HG03520 (cell line): ENCODE measurements around the gene FAM200C.

Experiments used
- ATAC-seq: cut with Tn5 transposase; IDR thresholded peaks from one replicate; pipeline ENCODE4 v1.9.1; 2021; ENCODE audit warnings: mild to moderate bottlenecking, moderate library complexity; ENCODE audit not compliant: unreplicated experiment

Gene FAM200C

DNA sequence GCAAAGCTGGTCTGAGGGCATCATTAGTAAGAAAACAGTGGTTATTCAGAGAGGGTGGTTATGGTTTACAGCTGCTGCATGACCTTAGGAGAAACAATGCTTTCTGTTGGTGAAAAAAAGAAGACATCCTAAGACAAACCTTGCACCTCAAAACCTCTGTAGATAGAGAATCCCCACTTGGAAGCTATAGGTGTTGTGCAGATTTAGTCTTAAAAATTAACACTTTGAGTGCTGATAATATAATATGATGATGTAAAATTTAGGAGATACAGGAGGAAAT lies 20.4 kb upstream of the FAM200C start:
- no peak for ATAC-seq

DNA sequence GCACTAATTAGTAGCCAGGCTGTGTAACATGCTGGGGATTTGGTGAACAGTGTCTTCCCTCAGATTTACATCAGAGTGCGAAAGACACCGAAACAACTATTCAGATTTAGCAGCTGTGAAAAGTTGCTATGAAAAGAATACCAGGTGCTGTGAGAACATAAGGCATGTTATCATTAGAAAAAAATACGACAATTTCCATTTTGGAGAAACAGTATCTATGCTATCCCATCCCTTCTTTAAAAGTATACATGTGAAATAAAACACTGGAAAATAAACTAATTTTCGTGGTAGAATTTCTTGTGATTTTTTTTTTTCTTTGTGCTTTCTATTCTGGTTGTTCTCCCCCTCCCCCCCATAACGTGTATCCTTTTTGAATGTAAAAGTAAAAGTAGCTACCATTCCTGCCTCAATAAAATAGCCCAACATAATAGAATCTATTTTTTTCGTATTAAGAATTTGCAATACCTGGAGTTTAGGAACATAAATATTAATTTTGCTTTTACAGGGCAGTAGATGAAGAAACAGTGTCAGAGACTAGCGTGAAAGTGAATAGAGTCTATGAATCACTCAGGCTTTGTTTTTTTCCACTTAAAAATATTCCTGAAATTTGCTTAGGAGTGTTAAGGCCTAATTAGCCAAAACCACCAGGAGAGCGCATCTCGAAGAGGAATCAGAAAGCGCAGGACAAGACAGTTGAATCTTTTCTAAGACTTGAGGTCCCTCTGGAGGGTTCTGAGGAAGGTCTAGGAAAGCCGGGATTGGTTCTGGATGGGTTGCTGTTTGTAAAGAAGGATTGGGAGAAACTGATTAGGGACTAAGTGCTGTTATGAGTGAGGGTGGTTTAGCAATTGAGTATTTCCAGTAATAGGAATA lies 19.8 kb upstream of the FAM200C start:
- no peak for ATAC-seq

DNA sequence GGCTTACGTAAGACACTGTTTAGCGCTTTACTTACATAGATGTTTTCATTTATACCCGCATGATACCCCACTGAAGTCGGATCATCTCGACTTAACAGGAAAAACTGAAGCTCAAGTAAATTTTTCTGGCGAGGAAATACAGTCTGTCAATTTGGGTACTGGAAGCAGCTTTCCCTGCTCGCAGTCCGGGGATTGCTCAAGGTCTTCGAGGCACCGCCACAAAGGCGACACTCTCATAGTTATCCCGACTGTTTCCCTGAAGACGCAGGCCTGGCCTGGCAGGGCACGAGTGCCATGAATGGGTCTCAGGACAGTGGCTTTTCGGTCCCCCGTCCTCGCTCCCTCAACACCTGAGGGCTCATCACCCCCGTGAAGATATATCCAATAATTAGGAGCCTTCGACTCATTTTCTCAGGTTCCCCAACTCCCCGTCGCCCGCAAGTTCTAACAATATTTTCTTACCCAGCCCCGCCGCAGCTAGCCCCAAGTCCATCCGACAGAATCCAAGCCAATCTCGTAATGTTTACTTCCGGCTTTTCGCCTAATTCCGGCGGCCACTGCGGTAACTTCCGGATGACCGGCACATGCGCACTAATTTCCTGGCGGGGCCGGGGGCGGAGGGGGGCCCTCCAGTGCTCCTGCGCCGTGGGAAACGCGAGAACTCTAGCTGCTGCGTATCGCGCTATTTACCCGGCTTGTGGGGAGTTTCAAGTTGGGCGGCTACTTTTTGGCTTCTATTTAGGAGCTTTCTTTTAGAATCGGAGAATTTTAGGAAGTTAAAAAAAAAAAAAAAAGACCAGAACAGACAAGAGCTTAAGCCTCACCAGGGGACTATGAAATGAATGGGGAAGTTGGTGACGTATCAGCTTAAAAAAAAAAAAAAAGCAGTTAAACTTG lies 19.0 kb upstream of the FAM200C start, which contains the start of gene SLU7:
Gene SLU7 (minus strand): TSS at position 521 of the 897 bp plus-strand sequence. CDS start 3,787 bp downstream, outside the sequence.
- ATAC-seq = peak; percentile 63

DNA sequence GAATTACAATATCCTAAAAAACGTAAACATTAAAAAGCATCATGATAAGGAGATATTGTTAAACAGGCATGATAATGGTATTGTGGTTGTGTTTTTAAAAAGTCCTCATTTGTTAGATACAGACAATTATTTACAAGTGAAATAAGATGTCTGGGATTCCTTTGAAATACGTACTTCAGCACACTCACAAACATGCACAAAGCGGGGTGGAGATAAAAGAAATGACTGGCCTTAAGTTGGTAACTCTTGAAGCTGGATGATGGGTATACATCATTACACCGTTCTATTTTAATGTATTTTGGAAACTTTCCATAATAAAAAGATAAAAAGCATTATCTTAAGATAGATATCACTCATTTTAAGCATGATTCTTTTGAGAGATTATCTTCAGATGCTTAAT lies 1.0 kb downstream of the FAM200C start:
- ATAC-seq = no peak

DNA sequence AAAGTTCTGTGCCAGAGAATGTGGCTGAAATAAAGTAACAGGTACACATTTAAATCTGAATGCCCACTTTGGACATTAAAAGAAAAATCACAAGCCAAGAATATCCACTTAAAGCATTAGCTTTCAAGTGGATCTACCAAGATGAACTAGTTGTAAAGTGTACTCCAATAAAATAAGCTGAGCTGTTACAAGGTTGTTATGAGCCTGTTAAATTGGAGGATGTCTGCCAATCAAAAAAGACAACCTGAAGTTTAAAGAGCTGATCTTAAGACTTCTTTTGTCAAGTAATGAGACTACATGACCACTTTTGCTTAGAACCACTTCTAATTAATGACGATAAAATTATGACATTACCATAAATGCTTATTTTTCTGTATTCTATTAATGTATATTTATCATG lies 2.4 kb downstream of the FAM200C start:
- ATAC-seq = no peak

DNA sequence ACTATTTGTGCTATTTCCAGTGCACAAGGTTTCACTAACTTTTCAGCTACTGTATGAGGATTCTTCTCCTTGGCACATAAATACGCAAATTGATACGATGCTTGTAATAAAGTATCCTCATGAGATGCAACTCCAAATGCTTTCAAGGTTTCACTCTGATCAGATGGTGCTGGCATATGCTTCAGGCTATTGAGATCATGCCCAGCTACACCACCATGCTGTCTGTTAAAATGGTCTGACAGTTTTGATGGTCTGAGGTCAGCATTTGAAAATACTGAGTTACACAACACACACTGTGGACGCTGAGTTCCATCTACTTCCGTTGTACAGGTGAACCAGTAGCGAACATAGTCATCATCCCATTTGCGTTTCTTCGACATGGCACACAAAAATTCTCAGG lies 4.7 kb downstream of the FAM200C start:
- ATAC-seq = no peak

DNA sequence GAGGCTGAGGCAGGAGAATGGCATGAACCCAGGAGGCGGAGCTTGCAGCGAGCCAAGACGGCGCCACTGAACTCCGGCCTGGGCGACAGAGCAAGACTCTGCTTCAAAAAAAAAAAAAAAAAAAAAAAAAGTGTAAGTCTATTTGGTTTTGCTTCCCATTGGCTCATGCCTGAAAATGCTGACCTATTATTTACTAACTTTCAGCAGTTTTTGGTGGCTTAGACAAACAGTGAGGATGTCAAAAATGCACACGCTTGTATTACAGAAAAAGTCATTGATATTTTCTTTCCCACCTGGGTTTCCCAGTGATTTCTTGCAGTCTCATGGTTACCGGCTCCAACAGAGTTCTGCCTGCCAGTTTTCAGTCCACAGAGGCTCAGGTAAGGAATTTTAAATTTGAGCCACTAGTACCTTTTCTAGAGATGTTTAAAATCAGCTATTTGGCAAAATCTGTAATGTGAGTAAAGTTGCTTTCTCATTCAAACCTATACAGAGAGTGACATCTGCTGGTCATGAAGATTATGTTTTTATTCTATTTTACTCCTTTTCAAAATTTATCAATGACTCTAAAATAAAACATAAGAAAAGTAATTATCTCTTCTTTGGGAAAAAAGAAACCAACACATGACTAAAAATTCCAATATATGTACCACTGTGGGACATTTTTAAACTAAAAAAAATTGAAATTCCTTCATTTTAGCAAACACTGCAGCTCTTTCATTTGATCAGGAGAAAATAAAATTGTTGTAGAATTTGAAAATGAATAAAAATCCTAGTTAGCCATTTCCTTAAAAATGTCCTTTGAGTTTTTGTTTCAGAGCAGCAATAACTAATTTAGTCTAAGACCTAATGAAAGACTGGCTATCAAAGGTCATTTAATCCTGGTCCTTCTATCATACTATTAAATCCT lies 8.8 kb downstream of the FAM200C start:
- no peak for ATAC-seq

DNA sequence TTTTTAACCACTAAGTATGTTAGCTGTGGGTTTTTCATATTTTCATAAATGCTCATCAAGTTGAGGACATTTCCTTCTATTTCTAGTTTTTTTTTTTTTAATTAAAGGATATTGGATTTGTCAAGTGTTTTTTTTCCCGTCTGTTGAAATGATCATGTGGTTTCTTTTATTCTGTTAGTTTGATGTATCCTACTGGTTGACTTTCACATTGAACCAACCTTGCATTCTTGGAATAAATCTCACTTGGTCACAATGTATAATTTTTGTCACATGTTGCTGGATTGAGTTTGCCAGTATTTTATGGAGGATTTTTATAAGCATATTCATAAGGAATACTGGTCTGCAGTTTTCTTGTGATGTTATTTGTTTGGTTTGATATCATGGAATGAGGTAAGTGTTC lies 12.4 kb downstream of the FAM200C start:
- no peak for ATAC-seq

DNA sequence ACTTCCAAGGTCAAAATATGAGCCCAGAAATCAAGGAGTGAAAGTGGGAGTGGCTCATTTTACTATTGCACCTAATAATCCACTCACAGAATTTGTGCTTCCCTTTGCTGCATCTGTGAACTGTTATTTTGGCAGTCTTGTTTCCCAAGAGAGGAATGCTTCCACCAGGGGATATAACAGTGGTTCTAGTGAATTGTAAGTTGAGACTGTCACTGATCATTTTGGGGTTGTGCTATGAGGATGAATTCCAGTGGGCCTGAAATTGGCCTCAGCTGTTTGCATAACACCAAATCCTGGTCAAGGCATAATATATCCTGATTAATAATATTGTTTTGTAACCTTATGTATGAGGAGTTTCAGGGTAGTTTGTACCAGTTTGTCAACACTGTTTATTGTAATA lies 14.4 kb downstream of the FAM200C start:
- ATAC-seq = no peak

DNA sequence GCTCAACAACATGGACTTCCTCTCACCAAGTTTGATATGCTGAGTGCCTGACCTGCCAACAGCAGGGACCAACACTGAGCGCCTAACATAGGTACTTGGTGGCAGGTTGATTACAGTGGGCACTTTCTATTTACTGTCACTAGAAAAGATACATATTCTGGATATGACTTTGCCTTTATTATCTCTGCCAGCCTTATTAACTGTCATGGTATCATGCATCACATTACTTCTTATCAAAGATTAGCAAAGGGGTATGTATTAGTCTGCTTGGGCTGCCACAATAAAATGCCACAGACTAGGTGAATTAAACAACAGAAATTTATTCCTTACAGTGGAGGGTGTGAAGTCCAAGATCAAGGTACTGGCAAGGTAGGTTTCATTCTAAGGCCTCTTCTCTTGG lies 15.2 kb downstream of the FAM200C start:
- ATAC-seq = no peak

DNA sequence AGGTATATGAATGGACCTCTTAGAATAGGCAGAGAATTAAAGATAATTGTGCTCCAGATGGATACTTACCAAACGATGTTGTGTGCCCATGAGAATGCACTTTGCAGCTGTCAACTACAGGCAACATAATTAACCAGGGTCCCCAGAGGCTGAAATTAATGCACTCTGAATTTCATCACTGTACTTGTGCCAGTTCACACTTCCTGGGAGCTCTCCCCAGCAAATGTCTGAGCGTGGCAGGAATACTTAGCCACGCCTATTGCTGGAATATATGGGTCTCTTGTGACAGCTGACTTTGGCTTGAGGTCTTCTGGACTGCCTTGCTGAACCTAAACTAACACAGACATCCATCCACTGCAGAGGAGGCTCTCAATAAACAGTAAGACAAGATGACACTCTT lies 17.5 kb downstream of the FAM200C start:
- ATAC-seq = no peak

DNA sequence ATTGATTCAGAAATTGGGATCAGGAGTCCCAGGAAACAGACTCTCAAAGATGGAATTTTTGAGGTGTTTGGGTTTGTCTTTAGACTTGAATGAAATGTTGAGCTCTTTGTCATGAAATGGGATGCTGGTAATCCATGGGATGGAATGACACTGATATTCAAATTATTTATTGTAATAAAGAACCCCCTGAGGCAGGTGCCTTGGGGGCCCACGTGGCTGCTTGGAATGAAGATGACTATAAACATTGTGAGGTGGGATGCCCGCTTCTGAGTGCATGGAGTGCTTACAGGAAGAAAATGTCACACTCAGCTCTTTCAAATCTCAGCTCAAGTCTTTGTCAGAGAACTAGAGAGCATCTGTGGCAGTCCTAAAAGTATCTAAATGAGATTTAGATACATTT lies 19.8 kb downstream of the FAM200C start:
- no peak for ATAC-seq

DNA sequence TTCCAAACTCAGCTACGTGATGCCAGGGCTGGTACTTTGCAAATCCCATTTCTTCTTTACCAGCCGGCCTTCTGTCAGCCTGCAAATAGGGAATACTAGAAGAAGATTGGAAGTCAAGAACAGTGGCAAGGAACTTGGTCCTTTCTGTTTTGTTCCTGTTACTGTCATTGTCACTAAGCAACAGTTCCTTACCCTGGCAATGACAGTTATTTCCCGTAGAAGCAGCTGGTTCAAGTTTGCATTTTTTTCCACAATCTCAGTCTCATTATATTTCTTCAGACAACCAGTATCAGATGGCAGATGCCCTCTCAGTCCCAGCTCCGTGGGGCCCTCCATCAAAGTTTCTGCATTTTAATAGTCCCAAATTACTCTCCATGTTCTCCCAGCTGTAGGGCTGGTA lies 20.3 kb downstream of the FAM200C start:
- no peak for ATAC-seq

DNA sequence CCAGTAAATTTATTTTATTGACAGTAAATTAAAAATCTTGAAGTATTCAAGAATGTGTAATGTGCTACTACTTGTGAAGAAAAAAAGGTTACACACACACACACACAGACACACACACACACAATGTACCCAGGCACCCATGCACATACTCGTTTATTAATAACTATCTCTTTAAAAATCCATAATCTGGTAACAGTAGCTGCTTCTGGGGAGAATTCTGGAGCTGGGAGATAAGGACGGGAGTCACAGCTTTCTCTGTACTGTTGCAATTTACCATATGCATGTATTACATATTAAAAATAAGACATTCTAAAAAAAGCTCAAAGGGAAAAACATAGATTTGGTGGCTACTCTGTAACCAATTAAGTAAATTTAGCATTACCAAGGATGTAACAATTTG lies 21.5 kb downstream of the FAM200C start:
- ATAC-seq = no peak

DNA sequence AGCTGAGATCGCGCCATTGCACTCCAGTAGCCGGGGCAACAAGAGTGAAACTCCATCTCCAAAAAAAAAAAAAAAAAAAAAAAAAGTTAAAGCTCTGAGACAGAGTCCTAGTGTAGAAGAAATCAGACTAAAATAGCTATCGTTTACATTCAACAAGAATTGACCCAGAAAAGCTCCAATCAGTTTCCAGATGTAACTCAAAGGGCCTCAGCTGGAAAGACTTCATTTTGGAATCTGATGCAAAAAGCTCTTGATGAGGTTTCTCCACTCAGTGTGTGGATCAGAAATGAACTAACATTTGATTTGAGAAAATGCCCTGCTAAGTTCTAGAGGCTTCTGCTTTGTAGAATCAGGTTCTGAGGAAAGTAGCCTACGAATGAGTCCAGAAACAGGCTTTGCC lies 22.2 kb downstream of the FAM200C start:
- ATAC-seq = no peak

DNA sequence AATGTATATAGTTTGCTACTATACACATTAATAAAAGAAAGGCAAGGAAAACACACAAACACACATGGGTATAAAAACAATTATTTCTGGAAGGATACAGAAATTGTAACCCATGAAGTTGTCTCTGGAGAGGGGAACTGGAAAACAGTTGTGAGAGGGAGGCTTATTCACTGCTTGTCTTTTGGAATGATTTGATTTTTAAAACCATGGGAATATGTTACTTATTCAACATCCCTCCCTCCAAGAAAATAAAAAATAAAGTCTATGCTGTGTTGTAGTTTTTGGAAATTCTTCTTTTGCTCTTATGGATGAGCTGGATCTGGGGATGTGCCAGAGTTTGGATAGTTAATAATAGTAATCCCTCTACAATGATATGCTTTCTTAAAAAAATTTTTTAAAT lies 23.4 kb downstream of the FAM200C start:
- ATAC-seq = no peak

DNA sequence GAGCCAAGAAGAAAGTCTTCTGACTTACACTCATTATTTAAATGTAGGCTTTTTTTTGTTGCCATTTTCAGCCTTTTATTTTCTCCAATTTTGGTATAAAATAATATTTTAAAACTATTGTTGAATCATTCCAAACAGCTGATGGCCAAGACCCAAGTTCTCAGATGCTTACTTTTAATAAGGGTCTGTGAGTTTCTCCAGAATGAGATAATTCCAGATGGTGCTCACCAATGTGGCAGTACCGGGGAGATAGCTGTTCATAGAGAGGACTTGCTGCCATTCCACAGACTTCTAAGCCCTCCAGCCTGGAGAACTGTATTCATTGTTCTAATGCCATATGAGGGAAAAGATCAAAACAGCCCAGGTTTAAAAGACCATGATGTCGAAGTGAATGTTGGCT lies 24.2 kb downstream of the FAM200C start:
- ATAC-seq = no peak

DNA sequence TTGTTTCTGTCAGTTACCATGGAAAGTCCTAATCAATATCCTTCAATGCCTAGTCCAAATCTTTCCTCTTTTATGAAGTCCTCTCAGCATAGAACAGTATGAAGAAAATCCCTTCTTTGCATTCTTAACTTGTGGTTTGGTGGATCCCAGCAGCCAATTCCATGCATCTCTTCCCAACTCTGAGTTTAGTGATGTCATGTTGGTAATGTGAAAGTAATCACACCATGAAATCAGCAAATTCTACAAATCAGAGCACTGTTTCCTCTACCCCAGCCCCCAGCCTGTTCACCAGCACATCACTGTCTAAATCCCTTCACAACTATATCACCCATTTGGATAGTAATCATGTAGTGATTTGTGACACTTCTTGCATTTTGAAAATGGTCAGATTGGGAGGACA lies 24.7 kb downstream of the FAM200C start:
- ATAC-seq = no peak

DNA sequence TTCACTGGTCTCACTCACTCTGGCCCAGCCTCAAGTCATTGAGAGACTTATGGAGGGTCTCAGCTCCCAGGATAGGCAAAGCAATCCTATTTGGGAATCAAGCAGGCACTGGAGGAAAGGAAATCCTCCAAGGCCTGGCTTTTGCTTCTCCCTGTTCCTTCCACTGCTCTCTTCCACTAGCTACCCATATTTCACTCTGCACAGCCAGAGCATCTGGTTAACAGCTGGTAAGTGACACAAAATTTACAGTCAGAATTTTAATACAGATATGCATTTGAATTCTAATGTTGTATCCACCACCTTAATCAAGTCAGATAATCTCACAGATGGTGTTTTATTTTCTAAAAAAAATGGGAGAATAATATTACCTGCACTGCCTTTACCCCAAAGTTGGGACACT lies 28.6 kb downstream of the FAM200C start:
- no peak for ATAC-seq

DNA sequence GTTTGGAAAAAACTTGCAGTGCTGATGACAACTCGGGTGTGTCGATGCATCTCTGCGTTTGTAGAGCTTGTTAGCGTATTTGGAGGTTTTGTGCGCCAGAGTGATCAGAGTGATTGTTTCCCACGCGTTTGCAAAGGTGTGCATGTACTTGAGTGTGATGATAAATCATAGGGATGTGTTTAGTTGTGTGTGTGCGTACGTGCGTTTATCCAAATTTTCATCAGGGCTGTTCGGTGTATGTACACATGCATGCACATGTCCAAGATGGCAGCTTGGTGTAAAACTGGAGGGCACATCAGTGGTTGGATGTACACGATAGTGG lies 29.2 kb downstream of the FAM200C start:
- ATAC-seq = no peak

DNA sequence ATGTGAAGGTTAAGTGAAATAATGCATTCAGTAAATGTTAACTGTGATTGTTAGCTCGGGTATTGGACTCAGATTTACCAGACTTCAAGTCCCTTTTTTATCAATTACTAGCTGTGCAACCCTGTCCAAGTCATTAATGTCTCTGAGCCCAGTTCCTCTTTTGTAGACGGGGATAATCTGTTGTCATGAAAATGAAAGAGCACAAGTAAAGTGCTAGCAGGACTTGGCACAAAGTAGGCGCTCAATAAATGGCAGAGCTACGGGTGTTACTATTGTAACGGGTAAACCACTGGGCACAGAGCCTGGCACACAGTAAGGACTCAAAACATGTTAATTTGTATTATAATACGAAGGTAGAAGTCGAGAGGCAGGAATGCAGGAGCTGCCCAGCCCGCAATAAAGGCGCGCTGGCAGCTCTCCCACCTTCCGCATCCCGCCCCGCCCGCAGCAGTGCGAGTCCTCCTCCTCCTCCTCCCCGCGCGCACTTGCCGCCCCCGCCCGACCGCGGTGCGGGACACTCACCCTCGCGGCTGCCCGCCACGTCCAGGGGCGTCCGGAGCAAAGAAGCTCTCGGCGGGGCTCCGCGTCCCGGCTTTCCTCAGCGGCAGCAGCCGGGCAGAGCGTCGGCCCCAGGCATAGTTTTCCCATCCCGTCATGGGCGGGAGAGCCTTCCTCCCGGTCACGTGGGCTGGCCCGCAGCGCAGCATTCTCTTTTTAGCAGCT lies 29.7 kb downstream of the FAM200C start, which contains the start of gene C1QTNF2:
Gene C1QTNF2 (minus strand): TSS at position 637 of the 723 bp plus-strand sequence. CDS start 15,615 bp downstream, outside the sequence.
- ATAC-seq = no peak
